ENCODE measurements around the gene ARHGEF16.

ARHGEF16 gene

DNA sequence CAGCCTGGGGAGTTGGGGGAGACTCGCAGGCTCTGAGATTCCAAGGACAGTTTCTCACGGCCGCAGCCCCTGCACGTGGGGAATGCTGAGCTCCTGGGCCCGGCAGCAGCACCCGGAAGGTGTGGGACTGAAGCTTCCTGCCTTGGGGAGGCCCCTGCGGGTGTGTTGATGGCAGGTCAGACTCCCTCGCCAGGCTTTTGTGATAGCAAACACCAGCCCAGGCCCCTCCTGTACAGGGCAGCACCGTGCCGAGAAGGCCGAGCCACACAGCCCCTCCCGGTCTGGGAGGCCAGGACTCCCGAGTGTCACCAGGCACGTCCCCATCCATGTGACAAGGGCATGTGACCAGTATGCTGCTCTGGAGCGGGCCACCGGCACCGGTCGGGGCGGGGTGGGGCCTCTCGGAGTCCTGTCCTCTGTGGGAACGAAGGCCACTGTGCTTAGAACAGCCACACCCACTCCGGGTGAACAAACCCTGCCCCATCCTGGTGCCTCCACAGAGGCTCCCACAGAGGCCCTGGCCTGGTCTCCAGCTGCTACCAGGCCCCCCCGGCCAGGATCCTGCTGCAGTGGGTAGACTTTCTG lies 31.1 kb upstream of the ARHGEF16 start:
- FAIRE-seq, result no peak

DNA sequence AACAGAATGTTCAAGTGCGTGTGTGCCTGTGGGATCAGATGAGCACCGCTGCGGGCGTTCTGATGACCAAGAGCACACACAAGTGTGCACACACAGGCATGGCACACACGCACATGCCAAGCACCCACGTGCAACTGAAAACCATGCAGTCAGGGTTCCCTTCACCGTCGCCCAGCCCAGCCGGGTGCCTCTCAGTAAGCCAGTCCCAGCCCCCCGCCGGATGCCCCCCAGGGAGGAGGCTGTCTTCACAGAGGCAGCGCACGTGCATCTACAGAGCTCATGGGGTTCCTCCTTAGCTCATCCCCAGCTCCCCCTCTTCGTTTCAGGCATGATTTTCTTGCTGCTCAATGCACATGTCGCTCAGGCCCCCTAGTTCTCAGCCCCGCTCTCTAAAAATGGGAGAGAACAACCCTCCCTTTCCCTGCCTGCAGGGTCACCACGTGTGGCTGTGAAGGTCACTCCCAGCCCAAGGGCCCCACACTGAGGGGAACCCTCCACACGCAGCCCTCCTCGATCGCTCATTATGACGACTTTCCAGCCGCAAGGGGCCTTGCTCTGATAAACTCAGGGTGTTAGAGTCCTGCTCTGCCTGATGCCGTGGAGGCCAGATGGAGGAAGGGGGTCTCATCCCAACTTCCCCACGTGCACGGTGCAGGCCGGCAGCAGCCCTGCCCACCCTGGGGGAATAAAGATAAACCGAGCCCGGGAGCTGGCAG lies 30.4 kb upstream of the ARHGEF16 start:
- FAIRE-seq, result no peak

DNA sequence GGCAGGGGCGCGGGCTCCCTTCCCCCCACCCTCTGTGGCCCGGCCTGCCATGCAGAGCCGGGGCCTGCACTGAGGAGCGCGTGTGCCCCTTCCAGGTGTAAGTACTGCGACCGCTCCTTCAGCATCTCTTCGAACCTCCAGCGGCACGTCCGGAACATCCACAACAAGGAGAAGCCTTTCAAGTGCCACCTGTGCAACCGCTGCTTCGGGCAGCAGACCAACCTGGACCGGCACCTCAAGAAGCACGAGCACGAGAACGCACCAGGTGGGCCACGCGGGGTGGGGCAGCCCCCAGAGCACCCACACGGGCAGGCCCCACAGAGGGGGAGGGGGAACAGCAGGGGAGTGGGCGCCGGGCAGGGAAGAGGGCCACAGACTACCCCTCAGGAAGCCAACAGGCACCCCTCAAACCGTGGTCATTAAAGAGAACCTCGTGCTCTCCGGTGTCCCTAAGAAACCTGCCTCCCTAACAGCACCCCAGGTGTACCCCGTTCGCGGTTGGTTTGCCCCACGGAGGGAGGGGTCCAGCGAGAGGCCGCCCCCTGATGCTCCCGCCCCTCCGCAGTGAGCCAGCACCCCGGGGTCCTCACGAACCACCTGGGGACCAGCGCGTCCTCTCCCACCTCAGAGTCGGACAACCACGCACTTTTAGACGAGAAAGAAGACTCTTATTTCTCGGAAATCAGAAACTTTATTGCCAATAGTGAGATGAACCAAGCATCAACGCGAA lies 28.8 kb upstream of the ARHGEF16 start:
- FAIRE-seq, result no peak

DNA sequence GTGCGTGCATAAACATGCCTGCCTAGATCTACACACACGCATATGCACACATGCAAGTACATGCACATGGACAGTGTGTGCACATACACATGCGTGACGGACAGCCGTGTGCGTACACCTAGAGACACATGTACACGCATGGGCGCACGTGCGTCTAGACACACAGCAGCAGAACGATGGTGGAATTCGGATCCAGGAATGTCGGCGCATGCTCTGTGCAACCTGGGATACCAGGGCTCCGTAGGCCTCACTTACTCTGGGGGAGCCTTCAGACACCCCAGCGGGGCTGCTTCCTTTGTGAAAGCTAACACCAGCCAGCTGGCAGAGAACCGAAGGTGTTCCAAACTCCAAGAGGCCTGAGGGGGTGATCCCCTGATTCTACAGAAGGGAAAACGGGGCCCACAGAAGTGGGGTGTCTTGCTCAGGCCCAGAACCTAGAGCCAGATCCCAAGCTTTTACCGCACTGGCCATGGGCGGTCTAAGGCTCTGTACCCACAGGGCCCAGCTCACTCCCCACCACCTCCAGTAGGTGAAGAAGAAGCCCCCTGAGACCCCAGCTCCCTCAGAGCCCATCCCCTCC lies 27.4 kb upstream of the ARHGEF16 start:
- FAIRE-seq, result no peak

DNA sequence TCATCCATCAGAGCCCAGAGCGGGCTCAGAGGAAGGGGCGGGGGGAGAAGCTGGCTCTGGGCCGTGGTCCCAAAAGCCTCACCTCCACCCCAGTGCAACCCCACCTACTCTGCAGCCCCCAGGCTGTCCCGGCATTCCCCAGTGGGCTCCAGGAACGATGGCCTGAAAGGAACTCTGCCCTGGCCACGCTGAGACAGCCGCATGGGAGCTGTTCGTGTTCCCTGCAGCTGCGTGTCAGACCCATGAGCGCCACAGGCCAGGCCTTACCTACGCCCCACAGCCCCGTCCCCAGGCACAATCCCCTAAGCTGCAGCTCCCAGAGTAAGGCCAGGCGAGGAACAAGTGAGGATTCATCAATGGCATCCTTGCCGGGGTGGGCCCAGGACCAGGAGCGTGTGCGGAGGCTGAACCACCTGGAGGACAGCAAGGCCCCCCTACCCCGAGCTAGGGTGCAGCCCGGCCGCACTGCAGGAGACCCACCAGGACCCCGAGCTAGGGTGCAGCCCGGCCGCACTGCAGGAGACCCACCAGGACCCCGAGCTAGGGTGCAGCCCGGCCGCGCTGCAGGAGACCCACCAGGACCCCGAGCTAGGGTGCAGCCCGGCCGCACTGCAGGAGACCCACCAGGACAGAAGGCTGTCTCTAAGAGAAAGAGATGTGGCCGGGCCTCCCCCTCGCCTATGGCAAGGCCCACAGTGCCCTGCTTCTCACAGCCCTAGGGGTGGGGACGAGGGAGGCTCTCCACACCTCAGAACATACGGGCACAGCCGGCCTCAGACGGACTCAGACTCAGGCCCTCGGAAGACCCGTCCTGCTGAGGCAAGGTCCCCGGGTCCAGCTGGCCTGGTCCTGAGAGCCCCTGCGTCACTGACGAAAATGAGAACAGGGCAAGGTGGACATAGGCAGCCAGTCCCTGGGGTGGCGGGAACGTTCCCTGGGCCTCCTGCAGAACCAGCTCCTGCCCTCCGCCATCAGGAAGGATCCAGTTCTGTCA lies 26.5 kb upstream of the ARHGEF16 start:
- no peak for FAIRE-seq

DNA sequence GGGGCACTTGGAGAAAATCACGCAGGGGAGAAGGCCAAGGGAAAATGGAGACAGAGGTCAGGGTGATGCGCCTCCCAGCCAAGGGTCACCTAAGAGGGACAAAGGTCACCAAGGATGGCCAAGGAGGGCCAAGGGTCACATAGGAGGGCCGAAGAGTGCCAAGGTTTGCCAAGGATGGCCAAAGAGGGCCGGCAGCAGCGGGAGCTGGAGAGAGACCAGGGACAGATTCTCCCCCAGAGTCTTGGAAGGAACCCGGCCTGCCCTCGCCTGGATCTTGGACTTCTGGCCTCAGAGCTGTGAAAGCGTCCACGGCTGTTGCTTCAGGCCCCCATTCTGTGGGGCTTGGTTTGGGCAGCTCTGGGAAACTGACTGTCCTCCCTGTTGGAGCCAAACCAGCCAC lies 25.6 kb upstream of the ARHGEF16 start:
- no peak for FAIRE-seq

DNA sequence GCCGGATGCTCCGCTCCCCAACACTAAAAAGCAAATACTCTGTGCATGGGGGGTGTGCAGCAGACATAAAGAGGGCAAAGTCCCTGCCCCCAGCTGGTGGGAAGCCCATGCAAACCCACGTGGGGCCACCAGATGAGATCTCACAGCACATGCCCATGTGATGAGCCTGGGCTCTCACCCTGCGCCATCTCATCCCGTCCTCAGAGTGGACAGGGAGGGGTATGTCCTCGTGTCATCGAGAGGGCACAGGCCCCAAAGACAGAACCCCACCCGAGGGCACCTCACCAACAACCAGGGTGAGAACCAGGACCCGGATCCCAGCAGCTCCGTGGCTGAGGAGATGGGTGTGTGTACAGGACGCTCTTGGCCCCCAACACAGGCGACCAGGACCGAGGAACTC lies 25.1 kb upstream of the ARHGEF16 start:
- FAIRE-seq, result no peak

DNA sequence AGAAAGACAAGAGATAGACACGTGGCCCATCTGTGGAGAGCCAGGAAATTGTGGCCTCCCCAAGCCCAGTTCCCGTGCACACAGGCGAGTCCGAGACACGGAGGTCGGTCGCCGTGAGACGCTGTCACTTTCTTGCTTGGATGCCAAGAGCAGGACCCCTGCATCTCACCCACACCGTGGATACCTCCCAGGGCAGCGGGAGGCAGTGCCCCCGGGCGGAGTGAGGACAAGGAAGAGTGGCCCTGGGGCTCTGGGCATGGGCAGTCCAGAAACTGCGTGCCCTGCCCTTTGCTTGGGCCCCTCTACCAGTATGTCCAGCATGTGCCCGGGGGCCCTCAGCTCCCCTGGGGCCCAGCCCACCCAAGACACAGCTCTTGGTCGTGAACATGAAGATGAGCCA lies 24.7 kb upstream of the ARHGEF16 start:
- no peak for FAIRE-seq

DNA sequence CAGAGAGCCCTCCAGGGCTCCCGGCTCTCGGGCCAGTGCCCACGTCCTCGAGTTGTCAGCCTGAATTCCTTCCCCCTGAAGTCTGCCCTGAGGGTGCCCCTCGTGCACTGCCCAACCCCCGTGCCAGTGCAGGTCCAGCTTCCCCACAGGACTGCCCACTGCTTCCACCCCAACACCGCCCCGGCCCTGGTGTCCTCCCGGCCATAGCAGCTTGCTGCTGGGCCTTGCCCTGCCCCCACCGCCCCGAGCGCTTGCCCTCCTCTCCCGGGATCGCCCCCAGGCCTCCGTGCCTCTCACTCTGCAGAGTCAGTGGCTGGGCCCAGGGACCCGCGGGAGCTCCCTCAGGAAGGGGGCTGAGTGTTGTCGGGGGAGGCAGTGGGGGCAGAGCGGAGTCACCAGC lies 24.1 kb upstream of the ARHGEF16 start:
- FAIRE-seq, result no peak

DNA sequence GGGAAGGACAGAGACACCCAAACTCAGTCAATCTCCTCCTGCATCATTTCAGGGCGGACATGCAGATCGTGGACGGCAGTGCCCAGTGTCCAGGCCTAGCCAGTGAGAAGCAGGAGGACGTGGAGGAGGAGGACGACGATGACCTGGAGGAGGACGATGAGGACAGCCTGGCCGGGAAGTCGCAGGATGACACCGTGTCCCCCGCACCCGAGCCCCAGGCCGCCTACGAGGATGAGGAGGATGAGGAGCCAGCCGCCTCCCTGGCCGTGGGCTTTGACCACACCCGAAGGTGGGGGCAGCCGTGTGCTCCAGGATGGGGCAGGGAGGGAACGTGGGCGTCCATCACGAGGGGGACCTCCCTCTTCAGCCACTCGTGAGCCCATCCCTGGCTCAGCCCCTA lies 23.6 kb upstream of the ARHGEF16 start:
- FAIRE-seq, result no peak

DNA sequence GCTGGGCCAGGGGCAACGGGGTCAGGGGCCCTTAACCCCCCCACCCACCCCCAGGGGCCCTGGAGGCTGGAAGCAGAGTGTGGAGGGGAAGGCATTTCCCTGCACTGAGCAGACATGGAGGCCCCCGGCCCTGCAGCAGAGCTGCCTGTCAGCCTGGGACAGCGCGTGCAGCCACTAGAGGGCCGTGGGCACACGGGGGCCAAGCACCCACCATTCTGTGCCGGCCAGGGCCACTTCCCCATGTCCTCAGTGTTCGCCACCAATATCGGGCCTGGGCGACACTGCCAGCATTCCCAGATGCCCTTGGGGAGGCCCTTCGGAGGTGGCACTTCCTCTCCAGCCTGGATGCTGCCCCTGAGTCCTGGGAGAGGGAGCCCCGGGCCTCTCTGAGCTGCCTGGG lies 23.2 kb upstream of the ARHGEF16 start:
- FAIRE-seq, result no peak

DNA sequence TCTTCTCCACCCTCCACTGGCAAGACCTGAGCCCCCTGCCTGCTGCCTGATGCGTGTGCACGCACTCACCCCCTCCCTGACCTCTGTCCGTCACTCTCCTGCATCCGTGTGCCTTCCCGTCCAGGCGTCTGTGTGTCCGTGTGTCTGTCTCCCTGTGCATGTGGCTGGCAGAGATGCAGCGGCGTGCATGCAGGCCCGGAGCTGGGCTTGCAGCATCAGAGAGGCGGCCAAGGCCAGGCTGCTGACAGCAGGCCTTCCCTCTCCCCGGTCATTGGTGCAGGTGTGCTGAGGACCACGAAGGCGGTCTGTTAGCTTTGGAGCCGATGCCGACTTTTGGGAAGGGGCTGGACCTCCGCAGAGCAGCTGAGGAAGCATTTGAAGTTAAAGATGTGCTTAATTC lies 22.8 kb upstream of the ARHGEF16 start:
- no peak for FAIRE-seq

DNA sequence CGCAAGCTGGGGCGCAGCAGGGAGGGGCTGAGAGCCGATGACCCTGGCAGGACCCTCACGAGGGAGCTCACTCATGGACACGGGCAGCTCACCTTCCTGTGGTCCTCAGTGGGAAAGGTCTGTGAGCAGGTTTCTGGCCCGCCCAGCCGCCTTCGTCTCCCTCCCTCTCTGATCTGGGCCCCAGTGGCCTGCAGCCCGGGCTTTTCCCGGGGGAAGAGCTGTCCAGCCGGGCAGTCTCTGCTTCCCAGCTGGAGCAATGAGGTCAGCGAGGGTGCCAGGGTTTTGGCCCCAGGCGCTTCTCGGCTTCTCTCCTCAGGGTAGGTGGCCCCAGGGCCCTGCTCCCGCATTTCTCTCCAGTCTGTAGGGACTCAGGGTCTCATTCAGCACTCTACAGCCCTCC lies 22.2 kb upstream of the ARHGEF16 start:
- FAIRE-seq, result no peak

DNA sequence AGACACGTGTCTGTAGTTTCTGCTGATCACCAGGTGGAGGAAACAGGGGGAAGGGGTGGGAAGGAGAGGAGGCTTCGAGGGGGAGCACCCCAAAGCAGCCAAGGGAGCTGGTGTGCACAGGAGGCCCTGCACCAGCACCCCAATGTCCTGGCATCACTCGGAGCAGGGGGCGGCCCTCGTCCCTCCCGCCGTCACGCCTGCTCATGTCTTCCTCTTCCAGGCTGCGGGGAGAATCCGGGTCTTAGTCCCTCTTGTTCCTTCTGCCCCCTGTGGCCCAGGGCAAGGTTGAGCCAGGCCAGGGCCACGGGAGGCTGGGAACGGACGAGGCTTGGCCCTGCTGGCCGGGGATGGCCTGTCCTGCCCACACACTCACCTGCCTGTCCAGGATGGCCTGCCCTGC lies 21.4 kb upstream of the ARHGEF16 start:
- no peak for FAIRE-seq

DNA sequence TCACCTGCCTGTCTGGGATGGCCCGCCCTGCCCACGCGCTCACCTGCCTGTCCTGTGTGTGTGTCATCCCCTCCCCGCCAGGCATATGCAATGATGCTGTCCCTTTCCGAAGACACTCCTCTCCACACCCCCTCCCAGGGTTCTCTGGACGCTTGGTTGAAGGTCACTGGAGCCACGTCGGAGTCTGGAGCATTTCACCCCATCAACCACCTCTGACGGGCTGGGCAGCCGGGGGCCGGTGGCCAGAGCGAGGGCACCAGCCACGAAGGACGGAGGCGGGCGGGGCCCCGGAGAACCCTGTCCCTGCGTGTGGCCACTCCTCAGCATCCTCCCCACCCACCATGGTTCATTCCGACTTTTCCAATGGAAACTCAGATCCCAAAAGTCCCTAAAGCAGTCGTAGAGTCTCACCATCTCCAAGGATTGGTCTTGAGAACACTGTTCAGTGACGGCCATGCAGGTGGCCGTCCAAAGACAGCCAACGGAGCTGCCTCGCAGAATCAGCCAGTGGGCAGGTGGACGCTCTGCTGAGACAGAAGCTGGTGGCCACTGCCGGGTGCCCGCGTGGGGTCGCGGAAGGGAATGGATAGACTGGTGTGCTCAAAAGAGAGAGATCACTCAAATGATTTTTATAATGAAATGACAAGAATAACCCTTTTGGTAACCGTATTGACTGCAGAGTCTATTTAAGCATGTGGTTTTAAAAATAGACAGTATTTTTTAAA lies 20.7 kb upstream of the ARHGEF16 start:
- no peak for FAIRE-seq

DNA sequence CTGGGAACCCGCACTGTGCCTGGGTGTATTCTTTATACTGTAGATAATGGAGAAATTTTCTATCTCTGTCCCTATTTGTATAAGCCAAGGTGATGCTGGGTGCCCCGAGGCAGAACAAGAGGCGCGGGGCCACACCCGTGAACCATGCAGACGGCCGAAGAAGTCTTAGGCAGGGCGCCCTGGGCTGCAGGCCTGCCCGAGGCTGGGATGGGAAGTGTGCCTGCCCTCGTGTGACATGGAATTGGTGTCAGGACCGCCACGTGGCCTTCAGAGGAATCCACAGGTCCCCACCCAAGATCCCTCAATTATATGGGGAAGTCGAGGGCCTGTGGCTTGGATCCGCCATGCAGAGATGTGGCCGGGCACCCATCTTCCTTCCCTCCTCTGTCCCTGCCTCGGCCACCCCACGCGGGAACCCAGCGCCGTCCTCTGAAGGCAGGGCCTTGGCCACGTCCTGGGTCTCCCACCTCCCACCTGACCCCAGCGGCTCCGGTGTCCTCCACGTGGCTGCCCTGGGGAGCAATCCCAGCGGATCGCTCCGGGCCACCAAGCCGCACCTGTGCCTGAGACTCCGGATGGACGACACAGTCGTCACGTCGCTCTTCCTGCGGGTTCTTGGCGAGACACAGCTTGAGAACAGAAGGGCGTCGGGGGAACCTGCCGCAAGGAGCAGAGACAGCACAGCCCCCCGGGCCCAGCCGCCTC lies 19.9 kb upstream of the ARHGEF16 start:
- FAIRE-seq, result no peak

DNA sequence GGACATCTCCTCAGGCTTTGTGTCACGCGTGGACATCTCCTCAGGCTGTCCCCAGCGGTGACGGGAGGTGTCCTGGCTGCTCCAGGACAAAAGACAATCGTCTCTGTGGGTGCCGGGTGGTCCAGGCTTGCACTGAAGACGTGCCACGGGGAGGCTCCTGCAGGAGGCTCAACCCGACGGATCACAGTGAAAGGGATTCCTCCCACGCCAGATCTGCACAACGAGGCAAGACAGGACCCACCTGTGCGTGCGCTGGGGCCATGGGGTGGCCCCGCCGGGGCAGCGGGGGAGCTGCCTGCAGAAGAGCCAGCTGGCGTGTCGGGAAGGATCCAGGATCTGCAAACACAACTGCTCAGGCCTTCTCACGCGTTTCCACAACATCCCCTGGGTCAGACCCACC lies 18.8 kb upstream of the ARHGEF16 start:
- no peak for FAIRE-seq

DNA sequence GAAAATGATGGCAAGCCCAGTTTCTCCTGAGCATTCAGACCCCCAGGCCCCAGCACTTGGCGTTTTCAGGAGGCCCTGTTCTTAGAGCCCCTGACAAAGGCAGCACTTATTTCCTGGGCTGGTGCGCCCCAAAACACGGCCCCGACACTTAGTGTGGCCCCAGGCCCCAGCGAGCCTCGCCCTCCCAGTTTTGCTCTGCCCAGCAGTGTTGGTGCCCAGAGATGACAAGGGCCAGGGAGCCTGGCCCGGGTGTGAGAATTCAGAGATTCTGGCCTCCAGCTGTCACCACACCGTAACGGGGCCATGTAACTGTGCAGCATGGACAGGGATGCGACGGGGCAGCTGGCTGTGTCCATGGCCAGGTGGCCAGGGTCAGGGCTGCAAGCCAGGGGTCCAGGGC lies 18.0 kb upstream of the ARHGEF16 start:
- no peak for FAIRE-seq

DNA sequence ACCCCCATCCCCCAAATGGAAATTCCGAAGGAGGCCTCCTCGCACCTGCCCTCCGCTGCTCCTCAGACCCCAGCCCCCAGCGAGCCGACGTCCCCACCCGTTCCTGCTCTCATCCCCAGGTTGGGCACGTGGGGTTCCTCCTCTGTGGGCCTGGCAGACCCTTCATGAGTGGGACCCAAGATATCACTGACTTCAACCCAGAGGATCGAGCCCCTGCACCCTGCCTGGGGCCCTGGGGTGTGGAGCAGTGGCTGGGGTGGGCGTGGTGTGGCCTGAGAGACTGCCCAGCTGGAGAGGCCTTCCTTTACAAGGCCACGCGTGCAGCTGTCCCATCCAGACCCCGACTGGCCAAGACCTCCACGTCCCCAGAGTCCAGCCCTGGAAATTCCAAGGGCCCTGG lies 17.6 kb upstream of the ARHGEF16 start:
- no peak for FAIRE-seq

DNA sequence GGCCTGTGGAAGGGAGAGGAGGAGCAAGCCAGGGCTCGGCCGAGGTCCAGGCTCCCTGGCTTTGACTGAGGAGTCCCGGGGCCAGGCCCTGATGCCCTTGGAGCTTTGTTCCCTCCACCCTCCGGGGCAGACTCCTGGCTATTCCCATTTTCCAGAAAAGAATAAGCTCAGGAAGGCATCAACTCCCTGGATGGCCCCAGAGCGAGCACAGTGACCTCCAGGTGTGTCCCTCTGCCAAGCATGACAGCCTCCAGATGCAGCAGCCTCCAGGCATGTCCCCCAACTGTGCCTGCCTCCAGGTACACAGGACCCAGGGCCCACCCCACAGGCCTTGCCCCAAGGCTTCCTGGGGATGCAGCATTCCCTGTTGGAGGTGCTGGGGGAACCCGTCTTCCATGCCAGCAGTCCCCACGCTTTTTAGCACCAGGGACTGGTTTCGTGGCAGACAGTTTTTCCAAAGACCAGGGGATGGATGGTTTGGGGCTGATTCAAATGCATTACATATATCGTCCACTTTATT lies 15.7 kb upstream of the ARHGEF16 start:
- no peak for FAIRE-seq

All from TTC549 (cell line).